ENCODE data around the gene FICD.
A peak's percentile ranks its signal among the peaks of the same experiment; 100 is the strongest.

DNA sequence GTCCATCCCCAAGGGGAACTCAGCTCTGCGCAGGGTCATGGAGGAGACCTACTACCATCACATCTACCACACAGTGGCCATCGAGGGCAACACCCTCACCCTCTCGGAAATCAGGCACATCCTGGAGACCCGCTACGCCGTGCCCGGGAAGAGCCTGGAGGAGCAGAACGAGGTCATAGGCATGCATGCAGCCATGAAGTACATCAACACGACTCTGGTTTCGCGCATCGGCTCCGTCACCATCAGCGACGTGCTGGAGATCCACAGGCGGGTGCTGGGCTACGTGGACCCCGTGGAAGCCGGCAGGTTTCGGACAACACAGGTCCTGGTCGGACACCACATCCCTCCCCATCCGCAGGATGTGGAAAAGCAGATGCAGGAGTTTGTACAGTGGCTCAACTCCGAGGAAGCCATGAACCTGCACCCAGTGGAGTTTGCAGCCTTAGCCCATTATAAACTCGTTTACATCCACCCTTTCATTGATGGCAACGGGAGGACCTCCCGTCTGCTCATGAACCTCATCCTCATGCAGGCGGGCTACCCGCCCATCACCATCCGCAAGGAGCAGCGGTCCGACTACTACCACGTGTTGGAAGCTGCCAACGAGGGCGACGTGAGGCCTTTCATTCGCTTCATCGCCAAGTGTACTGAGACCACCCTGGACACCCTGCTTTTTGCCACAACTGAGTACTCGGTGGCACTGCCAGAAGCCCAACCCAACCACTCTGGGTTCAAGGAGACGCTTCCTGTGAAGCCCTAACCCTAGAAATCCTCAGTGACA lies 3.8 kb downstream of the FICD start:
- TF ChIP-seq SIN3A (IDR thresholded peaks at IDR 0.05; ENCODE audit: borderline replicate concordance in 2 of 2, control insufficient read depth in 1 of 2, low read depth in 2 of 2, low read length in 2 of 2) (no peak), FOXJ3 (CRISPR knock-in tag; IDR thresholded peaks at IDR 0.05) (no peak), CHD2 (IDR thresholded peaks at IDR 0.05; ENCODE audit: low read depth, low read length) (no peak), ZNF445 (CRISPR knock-in tag; IDR thresholded peaks at IDR 0.05; ENCODE audit: low read depth) (no peak), MYC (IDR thresholded peaks at IDR 0.05; ENCODE audit: low read depth, low read length) (no peak), MYC (CRISPR knock-in tag; IDR thresholded peaks at IDR 0.05; ENCODE audit: borderline replicate concordance, low read depth) (no peak), POLR2AphosphoS5 (IDR thresholded peaks at IDR 0.05; ENCODE audit: control insufficient read depth, insufficient read depth, low read depth, low read length) (peak; percentile 27; the same call in 1 of the 2 replicates), PHB2 (IDR thresholded peaks at IDR 0.05; ENCODE audit: low read depth) (no peak)

Measured in K562 (cell line).